Measurements from ENCODE around the gene PVR.
A peak's percentile ranks its signal among the peaks of the same experiment; 100 is the strongest.
"Not testable (repeated sequence)": the region's sequence is repeated elsewhere in the genome, so short reads cannot be mapped to it uniquely, and the experiment has no call there.

Gene PVR

DNA sequence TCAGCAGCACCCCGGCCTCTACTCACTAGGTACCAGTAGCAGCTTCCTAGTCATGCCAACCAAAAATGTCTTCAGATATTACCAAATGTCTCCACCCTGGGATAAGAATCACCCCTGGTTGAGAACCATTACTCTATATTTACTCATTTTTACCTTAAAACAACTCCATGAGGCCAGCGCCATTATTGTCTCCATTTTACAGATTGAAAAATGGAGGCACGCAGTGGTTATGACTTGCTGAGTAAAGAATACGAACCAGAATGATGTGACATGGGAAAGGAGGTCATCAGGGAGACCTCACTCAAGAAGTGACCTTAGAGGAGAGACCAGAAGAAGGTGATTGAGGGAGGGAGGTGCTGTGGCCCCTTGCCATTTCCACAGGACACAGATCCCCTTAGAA, 29.8 kb downstream of the PVR start:
- no peak for DNase-seq (ENCODE audit: low read depth in 2 of 2)

DNA sequence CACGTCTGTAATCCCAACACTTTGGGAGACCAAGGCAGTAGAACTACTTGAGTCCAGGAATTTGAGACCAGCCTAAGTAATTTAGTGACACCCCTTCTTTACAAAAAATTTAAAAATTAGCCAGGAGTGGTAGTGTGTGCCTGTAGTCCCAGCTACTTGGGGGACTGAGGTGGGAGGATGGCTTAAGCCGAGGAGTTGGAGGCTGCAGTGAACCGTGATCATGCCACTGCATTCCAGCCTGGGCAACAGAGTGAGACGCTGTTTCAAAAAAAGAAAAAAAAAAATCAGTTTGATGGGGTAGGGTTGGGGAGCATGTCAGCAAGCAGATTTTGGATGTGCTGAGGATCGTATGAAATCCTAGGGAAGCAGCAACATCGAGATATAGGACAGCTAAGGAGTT, 31.8 kb downstream of the PVR start:
- no peak for DNase-seq (ENCODE audit: low read depth in 2 of 2)

DNA sequence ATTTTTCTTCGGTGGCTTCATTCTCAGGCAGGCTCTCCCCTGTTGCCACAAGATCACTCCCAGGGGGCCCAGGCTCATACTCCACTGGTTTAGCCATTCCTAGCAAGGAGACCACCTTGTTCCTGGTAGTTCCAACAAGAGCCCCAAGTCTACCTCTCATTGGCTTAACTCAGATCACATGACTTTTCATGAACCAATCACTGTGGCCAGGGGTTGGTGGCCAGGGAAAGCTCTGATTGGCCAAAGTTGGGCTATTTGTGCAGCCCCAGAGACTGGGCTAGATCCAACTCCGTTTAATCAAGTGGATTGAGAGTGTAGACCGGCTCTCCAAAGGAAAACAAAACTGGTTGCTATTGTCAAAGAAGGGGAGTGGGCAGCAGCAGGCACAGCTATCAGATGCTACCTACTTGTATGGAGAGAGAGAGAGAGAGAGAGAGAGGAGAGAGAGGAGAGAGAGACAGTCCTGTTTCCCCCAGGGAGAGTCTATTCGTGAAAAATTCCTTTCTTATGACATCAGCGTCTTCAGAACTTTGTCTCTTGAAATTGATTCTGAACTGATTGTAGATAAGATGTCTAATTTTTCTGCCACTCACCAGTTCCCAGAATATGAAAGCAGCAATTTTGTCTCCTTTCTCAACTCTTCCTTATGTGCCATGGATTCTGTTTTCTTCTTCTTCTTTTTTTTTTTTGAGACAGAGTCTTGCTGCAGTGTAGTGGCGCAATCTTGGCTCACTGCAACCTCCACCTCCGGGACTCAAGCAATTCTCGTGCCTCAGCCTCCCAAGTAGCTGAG, 33.5 kb downstream of the PVR start:
- no peak for DNase-seq (ENCODE audit: low read depth in 2 of 2)

DNA sequence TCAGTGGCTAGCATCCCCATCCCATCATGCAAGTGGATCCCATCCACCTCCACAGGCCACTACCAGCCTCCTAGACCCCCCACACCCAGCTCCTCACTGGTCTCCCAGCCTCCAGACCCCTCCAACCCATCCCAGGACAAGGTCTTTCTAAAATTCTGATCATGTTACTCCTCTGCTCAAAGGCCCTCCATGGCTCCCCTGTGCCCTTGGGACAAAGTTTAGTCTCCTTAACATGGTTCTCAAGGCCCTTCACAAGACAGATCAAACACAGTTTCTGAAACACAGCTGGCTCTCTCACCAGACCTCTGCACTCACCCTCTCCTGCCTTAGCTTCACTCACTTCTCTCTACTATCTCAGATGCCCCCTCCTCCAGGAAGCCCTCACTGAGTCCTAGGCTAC, 36.8 kb downstream of the PVR start:
- DNase-seq (ENCODE audit: low read depth in 2 of 2): no peak

DNA sequence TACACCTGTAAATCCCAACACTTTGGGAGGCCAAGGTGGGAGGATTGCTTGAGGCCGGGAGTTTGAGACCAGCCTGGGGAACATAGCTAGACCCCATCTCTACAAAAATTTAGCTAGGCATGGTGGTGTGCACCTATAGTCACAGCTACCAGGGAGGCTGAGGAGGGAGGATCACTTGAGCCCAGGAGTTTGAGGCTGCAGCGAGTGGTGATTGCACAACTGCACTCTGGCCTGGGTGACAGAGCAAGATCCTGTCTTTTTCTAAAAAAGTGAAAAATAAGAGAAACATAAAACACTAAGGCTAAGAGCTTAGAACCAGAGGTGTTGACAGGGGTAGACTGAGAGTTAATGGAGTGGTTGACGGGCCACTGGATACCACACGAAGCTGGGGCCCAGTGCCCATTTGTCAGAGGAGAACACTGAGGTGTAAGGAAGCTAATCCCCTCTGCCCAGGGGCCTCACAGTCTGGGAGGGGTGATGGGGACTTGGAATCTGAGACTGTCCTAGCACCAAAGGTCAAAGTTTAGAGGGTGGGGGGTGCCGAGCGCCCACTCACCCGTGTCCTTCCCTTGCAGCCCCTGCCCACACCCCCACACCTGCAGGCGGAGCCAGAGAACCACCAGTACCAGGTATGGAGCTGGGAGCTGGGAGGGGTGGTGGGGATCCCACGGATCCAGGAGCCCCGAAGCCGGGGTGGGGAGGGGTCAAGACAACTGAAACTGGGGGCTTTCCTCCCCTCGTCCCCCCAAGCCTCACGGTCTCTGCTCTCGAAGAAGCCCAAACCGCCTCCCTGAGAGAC, 38.5 kb downstream of the PVR start:
- DNase-seq (ENCODE audit: low read depth in 2 of 2): no peak

DNA sequence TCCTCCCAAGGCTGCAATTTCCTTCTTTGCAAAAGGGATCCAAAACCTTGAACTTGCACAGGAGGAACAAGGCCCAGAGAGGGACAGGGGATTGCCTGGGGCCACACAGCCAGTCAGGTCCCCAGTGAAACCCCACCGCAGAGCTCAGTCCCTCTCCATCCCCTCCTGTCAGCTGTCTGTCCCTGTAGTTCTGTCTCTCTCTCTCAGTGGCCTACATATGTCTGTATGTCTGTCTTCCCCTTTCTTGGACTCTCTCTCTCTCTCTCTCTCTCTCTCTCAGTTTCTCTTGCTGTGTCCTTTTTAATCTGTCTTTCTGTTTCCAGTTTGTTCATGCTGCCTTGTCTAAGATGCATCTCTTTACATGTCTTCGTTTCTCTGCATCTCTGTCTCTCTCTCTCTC, 39.1 kb downstream of the PVR start:
- no peak for DNase-seq (ENCODE audit: low read depth in 2 of 2)

DNA sequence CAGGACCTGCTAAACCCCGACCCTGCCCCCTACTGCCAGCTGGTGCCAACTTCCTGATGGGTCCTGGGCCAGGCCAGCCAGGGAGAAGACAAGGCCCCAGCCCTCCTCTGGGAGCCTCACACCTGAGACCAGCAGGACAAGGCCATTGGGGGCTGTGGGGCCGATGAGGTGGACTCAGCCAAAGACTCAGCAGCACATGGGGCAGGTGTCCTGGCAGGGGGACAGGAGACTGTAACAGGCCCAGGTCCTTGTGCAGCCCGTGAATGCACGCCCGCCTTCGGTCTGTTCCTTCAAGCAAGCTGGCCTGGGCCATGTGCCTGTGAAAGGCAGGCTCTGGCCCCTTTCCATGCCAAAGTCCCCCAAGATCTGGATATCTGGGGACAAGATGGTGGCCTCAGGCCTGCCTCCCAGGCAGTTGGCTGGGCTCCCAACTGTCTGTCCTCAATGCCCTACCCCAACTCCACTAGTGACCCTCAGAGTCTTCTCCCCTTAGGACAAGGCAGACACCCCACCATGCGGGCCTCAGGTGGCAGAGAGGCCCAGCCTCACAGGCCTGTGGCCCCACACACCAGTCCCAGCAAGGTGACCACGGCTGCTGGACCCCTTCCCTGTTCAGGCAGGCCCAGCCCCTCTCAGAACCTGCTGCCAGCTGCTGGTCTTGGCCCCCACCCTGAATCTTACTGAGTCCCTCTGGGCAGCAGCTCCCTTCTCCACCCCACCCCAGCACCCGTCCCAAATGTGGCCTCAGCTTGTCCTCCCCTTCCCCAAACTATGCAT, 39.9 kb downstream of the PVR start:
- DNase-seq (ENCODE audit: low read depth in 2 of 2): no peak

DNA sequence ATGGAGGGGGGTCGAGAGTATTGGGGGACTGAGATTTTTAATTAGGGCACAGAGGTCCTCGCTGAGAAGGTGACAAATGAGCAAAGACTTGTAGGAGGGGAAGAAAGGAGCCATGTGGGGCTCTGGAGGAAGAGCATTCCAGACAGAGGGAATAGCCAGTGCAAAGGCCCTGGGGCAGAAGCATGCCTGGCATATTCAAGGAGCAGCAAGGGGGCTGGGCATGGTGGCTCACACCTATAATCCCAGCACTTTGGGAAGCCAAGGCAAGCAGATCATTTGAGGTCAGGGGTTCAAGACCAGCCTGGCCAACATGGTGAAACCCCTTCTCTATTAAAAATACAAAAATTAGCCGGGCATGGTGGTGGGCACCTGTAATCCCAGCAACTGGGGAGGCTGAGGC, 40.7 kb downstream of the PVR start:
- DNase-seq (ENCODE audit: low read depth in 2 of 2): not testable (repeated sequence)

DNA sequence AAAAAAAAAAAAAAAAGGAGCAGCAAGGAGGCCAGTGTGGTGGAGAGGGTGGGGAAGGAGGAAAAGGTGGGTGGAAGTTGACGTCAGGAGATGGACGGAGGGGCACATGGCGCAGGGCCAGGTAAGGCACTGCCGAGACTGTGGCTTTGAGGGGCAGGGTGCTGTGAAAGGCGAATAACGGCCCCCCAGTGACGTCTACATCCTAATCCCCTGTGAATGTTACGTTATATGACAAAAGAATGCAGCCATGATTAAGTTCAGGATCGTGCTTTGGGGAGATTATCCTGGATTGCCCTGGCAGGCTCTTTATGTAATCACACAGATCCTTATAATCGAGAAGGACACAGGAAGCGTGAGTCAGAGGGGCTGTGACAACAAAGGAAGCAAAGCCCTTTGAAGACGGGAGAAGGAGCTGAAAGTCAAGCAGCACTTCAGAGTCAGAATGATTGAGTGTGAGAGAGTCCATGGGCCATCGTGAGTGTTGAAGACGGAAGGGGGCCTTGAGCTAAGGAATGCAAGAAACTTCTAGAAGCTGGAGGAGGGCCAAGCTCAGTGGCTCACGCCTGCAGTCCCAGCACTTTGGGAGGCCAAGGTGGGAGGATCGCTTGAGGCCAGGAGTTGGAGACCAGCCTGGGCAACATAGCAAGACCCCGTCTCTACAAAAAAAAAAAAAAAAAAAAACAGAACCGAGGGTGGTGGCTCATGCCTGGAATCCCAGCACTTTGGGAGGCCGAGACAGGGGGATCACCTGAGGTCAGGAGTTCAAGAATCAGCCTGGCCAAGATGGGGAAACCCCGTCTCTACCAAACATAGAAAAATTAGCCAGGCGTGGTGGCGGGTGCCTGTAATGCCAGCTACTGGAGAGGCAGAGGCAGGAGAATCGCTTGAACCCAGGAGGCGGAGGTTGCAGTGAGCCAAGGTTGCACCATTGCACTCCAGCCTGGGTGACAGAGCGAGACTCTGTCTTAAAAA, 41.5 kb downstream of the PVR start:
- no peak for DNase-seq (ENCODE audit: low read depth in 2 of 2)

DNA sequence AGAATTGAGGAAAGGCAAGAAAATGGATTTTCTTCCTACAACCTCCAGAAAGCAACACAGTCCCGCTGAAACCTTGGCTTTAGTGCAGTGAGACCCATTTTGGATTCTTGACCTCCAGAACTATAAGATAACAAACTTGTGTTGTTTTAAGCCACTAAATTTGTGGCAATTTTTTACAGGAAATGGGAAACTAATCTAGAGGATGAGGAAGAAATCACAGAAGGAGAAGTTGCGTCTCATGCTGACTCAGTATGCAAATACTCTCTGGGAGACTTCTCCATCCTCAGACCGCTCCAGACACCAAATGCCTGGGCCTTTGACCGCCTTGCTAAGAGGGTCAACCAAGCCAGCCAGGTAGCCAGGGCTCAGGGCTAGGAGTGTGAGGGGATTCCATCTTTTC, 42.2 kb downstream of the PVR start:
- no peak for DNase-seq (ENCODE audit: low read depth in 2 of 2)

DNA sequence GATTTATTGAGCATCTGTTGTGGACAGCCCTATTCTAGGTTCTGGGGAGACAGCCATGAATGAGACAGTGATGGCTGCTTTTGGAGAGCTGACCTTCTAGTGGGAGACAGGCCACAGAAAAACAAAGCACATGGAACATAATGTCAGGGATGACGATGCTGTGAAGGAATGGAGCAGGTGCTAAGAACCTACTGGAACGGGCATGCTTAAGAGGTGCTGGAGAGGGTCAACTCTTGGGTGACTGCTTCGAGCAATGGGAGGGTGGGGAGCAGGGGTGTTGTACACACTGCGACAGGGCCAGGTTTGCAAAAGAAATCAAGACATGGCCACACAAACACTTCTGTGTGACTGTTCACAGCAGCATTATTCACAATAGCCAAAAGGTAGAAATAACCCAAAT, 43.2 kb downstream of the PVR start:
- DNase-seq (ENCODE audit: low read depth in 2 of 2): no peak

DNA sequence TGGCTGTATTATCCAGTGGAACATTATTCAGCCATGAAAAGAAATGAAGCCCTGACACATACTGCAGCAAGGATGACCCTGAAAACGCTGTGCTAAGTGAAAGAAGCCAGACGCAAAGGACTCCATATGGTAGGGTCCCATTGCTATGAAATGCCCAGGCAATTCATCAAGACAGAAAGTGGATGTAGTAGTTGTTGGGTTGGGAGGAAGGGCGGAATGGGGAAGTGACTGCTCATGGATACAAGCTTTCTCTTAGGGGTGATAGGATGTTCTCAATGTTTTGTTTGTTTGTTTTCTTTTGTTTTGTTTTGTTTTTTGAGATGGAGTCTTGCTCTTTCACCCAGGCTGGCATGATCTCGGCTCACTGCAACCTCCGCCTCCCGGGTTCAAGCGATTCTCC, 44.2 kb downstream of the PVR start:
- no peak for DNase-seq (ENCODE audit: low read depth in 2 of 2)

DNA sequence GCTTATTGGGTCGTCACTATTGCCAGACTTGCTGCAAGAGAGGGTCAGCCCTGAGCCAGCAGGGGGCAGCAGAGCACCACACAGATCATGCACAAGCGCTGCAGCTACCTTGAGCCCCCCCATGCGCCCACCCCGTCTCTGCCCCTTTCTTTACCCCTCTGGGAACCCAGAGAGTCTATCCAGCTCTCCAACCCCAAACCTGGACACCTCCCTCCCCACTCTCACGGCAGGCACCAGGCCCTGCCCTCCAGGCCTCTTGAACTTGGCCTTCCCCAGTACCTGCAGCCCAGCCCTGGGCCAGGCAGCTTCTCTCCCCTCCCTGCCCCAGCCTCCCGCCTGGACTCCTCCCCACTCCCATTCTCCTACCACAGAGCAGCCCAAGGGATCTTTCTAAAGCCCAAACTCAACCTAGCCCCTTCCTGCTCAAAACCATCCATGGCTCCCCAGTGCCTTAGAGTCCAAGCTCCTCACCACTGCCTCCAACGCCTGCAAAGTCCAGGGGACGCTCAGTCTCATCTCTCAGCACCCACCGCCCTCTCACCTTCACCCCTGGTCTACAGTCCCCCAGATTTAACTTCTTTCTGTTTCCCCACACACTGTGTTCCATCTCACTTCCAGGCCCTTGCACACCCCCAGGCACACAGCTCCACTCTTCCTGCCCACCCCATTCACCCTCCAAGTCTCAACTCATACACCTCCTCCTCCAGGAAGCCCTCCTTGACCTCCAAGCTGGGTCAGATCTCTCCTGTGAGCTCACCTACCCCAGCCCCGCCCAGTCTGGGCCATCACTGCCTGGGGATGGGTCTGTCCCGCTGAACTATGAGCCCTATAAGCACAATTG, 45.8 kb downstream of the PVR start:
- peak; percentile 40 to 58 for DNase-seq (ENCODE audit: low read depth in 2 of 2)

DNA sequence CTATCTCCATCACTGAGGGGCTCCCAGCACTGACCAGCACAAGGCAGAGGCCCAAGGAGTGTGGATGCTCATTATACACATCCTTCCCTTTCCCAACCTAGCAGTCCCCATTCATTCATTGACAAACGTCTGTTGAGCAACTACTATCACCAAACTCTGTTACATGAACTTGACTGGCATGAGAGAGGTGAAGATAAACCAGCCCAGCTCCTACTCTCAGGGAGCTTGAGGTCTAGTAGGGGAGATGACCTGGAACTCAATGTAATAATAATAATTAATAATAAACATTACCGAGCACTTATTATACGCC, 46.4 kb downstream of the PVR start:
- DNase-seq (ENCODE audit: low read depth in 2 of 2): no peak

DNA sequence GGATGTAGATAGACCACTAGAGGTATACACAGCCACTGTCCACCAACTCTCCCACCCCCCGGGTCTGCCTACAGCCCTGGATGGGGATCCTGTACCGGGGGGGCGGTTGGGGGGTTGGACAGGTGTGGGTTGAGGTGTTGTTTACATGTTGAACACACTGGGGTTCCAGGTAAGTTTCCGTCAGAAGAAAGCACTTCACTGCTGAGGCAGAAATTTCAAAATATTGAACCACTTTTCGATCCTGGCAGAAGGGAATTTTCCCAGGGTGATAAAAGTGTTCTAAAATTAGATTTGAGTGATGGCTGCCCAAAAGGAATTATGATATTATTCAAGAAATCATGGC, 48.6 kb downstream of the PVR start:
- no peak for DNase-seq (ENCODE audit: low read depth in 2 of 2)

DNA sequence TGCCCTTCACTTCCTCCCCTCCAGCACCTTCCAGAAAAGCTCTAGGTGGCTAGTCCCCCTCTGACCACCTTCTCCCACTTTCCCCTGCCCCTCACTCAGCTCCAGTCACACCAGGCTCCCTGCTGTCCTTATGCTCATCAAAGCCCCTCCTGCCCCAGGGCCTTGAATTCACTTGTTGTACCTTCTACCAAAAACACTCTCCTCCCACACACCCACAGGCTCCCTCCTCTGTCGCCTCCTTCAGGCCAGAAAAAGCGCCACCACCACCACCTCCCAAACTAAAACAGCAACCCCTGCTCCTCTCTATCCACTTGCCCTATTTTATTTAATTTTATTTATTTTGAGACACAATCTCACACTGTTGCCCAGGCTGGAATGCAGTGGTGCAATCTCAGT, 50.5 kb downstream of the PVR start:
- no peak for DNase-seq (ENCODE audit: low read depth in 2 of 2)

DNA sequence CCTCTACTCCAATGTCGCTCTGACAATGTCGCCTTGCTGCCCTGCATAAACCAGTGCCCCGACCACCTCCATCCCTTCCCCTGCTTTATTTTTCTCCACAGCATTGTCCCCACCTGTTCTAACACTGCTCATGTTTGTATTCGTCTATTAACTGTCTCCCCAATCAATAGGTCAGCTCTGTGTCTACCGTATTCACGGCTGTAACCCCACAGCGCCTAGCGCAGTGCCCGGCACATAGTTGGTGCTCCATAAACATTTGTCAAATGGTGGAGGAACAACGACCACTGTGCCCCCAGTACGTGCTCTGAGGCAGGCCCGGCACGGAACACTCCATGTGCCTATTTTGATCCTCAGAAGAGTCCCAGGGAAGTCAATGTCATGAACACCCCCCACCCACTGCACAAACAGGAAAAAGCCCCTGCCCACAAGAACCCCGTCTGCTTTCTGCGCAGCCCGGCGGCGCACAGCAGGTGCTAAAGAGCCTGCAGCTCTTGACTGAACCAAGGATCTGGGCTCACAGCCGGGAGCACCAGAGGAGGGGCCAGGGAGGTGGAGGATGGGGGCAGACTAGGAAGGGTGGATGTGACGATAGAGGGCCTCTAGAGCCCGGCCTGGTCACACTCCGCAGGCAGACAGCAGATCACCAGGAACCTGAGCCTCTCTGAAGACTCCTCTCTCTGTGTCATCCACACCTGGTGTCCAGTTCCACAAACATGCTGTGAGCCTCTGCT, 53.4 kb downstream of the PVR start:
- no peak for DNase-seq (ENCODE audit: low read depth in 2 of 2)

DNA sequence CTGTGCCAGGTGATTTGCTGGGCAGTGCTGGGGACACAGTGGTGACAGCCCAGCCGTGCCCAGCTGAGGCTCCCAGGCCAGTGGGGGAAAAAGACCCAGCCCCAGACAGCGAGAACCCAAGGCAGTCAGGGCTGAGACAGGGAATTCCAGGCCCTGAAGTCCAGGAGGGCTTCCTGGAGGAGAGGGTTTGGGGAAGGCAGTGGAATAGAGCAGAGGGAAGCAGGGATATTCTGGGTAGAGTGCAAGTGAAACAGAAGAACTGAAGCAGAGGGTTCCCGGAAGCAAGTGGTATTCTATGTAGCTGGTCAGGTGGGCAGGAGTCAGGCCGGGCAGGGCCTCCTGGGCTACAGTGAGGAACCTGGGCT, 53.9 kb downstream of the PVR start:
- DNase-seq (ENCODE audit: low read depth in 2 of 2): no peak

DNA sequence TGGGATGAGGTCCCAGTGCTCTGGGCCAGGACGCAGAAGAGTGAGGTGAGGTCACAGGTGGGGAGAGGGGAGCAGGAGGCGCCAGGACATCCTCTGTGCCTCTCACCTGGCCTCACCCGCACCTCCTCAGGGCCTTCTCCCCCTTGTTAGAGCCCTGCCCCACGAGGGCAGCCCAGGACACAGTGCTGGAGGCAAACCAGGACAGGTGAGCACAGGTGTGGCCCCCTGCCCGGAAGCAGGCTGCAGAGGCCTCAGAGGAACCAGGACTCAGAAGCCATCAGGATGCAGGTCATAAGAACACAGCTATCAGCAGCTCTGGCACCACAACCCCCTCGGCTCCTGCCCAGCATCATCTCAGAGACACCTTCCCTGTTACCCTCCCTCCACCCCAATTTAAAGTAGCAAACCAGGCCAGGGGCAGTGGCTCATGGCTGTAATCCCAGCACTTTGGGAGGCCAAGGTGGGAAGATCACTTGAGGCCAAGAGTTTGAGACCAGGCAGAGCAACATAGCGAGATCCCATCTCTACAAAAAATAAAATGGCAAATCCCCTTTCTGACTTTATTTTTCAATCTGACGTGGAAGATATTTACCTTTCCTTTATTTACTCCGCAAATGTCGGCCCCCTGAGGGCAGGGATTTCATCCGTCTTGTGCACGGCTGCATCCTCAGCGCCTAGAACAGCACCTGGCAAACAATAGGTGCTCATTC, 54.9 kb downstream of the PVR start, which contains the start of gene CEACAM16:
TSS of gene CEACAM16 (plus strand) at position 660 of the 710 bp plus-strand sequence. CDS start 2,306 bp downstream, outside the sequence.
- DNase-seq (ENCODE audit: low read depth in 2 of 2): no peak
